Measurements from ENCODE around the gene EDIL3. TPM values are rescaled to one million over a fixed set of nuclear protein-coding genes. Genes with fewer than 3 reads are reported as not detected.

EDIL3 gene
- total RNA-seq, 1 experiment from 2014 or later: 7.2 TPM

DNA sequence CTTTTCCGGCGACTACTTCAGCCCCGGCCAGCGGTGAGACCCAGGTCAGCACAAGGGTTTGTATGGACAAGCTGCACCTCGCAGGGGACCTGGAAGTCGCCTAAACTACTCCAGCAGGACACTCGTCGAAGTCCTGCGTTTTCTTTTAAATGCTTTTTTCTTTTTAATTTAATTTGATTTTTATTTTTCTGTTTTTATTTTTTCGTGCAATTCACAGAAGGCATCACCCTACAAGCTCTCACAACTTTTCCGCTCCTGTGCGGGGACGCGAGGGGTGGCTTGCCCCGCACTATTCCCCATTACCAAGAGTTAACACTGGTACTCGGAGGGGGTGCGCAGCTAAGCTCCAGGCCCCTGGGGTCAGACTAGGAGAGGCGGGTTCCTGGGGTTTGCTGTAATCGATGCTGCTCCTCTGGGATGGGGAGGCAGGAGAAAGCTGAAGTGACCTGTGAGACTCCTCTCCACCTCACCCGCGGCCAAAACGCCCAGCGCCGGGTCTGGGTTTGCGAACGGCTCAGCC is 1.3 kb downstream of the EDIL3 start:
- Histone ChIP-seq H3F3A (ENCODE audit: insufficient read depth, low read depth) (no peaks in the 10 kb centered on the region), H4K20me1 (ENCODE audit: insufficient read depth) (no peaks in the 10 kb centered on the region), H2AFZ (no peak overlapping the region; the same call in 1 of the 2 replicates), H3K9me3 (ENCODE audit: insufficient read depth, low read depth) (no peaks in the 10 kb centered on the region), H3K4me3 (no peak overlapping the region), H3K36me3 (ENCODE audit: low read depth) (no peaks in the 10 kb centered on the region), H3K4me2 (peak overlapping the region; percentile 94; the same call in 1 of the 2 replicates), H3K4me1 (replicated peaks; ENCODE audit: insufficient read depth) (0 out of 2 replicates have a peak, but pooled peaks cover 6% of the 10 kb centered on the region), H3K27ac (no peak overlapping the region), H3K79me2 (ENCODE audit: low read depth) (no peaks in the 10 kb centered on the region), H3K27me3 (ENCODE audit: insufficient read depth, low read depth) (no peaks in the 10 kb centered on the region), H3K9me2 (ENCODE audit: insufficient read depth) (no peaks in the 10 kb centered on the region)
- POLR2A ChIA-PET (ENCODE audit: unreplicated experiment): no interaction called here
- BruUV-seq (replicated peaks): no TSS peak
- DNase-seq: no peak
- CTCF ChIA-PET: interaction anchor here (0.7 kb wide), 1 partner anchor 578 kb away, joined by 10 read pairs; no protein-coding TSS in a partner anchor
- no peak for TF ChIP-seq EZH2 (IDR thresholded peaks at IDR 0.05; ENCODE audit: low read depth)
- TF ChIP-seq, protein P1, sequence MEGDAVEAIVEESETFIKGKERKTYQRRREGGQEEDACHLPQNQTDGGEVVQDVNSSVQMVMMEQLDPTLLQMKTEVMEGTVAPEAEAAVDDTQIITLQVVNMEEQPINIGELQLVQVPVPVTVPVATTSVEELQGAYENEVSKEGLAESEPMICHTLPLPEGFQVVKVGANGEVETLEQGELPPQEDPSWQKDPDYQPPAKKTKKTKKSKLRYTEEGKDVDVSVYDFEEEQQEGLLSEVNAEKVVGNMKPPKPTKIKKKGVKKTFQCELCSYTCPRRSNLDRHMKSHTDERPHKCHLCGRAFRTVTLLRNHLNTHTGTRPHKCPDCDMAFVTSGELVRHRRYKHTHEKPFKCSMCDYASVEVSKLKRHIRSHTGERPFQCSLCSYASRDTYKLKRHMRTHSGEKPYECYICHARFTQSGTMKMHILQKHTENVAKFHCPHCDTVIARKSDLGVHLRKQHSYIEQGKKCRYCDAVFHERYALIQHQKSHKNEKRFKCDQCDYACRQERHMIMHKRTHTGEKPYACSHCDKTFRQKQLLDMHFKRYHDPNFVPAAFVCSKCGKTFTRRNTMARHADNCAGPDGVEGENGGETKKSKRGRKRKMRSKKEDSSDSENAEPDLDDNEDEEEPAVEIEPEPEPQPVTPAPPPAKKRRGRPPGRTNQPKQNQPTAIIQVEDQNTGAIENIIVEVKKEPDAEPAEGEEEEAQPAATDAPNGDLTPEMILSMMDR (conservative IDR thresholded peaks at IDR 0.05): no peak
- intact Hi-C loops (cut with micrococcal nuclease; ENCODE audit: unreplicated experiment): loop anchor here (5.0 to 10.0 kb wide), 2 partner anchors 96 to 659 kb away; partner anchors contain the start of gene HAPLN1

DNA sequence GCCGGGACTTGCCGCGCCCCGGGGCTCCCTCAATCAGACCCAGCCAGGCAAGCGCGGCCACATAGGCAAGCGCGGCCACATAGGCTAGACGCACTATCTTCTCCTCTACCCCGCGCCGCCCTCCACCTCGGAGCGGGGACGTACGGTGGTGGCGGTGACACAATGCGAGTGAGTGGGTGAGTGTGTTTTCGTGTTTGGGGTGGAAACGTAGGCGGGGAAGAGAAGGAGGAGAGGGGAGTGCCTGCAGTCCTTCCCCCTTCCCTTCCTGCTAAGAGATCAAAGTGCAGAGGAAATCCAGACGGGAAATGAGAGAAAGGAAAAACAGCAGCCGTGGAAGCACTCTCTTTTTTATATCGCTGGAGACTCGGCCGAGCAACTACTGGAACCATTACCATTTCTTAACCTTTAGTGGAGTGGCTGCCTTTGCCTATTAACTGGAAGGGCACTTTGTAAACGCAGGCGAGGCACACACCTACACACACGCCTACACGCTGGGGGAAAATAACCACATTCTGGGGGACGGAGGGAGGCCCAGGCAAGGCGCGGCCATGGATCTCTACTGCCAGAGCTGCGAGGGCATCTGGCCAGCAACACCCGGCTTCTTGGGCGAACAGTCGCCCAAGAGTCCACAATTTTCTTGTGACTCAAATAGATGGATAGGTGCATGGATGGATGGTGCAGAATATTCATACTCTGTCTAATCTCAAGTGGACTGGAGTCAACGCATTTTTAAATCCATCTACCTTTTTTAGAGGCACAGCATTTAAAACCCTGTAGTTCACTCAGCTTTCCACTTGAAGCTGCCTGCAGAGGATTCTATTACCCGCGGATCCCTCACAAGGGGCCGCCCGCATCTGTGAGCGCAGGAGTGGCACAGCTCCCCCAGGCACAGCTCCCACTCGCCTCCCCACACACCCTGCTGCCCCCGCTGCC is 2.1 kb downstream of the EDIL3 start:
- 0 out of 2 replicates have a peak, but pooled peaks cover 6% of the 10 kb centered on the region for H3K4me1 ChIP-seq (replicated peaks; ENCODE audit: insufficient read depth)
- no peak overlapping the region for H3K27ac ChIP-seq
- H3K27me3 ChIP-seq (ENCODE audit: insufficient read depth, low read depth): no peaks in the 10 kb centered on the region
- no peak overlapping the region for H2AFZ ChIP-seq
- H4K20me1 ChIP-seq (ENCODE audit: insufficient read depth): no peaks in the 10 kb centered on the region
- TF ChIP-seq EZH2 (IDR thresholded peaks at IDR 0.05; ENCODE audit: low read depth): no peak
- TF ChIP-seq, protein P1 (conservative IDR thresholded peaks at IDR 0.05): no peak
- POLR2A ChIA-PET (ENCODE audit: unreplicated experiment): interaction anchor here (0.7 kb wide), 1 partner anchor 160 kb away, joined by 3 read pairs; no protein-coding TSS in a partner anchor
- no peak overlapping the region for H3K4me2 ChIP-seq
- CTCF ChIA-PET: interaction anchor here (0.7 kb wide), 1 partner anchor 578 kb away, joined by 10 read pairs; no protein-coding TSS in a partner anchor
- BruUV-seq (replicated peaks): no TSS peak
- no peak overlapping the region for H3K4me3 ChIP-seq
- intact Hi-C loops (cut with micrococcal nuclease; ENCODE audit: unreplicated experiment): loop anchor here (5.0 to 10.0 kb wide), 2 partner anchors 95 to 658 kb away; partner anchors contain the start of gene HAPLN1
- DNase-seq: peak in 1 of 2 experiments; percentile 47
- no peaks in the 10 kb centered on the region for H3K79me2 ChIP-seq (ENCODE audit: low read depth)
- H3K9me3 ChIP-seq (ENCODE audit: insufficient read depth, low read depth): no peaks in the 10 kb centered on the region
- no peaks in the 10 kb centered on the region for H3K9me2 ChIP-seq (ENCODE audit: insufficient read depth)
- H3K36me3 ChIP-seq (ENCODE audit: low read depth): no peaks in the 10 kb centered on the region
- no peaks in the 10 kb centered on the region for H3F3A ChIP-seq (ENCODE audit: insufficient read depth, low read depth)

DNA sequence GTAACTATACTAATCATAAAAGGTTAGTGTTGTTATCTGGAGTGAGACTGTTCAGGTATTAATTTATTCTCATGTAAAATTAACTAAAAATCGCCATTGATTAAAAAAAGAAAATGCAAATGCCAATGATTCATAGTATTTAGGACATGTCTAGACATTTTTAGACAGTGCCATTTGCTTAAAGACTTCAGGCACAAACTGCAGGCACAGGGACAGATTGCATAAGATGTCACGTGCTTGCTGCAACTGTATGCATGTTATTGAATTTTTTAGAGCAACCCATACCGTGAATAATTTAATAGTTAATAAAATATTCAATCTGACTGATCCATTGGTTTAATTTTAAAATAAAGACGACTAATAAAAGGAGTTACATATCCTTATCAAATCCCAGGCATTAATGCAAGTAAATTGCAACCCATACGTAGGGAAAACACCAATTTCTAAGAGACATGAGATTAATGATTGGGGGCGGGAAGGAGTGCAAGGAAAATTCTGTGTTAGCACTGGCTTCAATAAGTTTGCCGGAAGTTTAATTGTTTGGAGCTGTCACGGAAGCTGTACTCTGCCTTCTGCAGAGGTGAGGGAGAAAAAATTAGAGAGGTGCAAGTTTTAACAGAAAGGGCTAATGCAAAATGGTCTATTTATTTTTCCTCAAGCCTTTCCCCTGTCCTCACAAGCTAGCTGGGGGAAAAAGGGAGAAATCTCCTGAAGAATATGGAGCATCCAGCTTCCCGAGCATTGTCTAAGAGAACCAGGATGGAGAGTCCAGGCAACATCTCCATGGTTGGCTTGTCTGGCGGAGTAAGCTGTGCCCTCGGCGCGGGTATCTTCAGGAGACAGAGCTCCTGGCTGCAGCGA is 2.9 kb downstream of the EDIL3 start:
- H3K36me3 ChIP-seq (ENCODE audit: low read depth): no peaks in the 10 kb centered on the region
- TF ChIP-seq EZH2 (IDR thresholded peaks at IDR 0.05; ENCODE audit: low read depth): no peak
- TF ChIP-seq, protein P1 (conservative IDR thresholded peaks at IDR 0.05): no peak
- BruUV-seq (replicated peaks): no TSS peak
- no peak overlapping the region for H3K4me2 ChIP-seq
- no peaks in the 10 kb centered on the region for H4K20me1 ChIP-seq (ENCODE audit: insufficient read depth)
- ChIA-PET POLR2A (ENCODE audit: unreplicated experiment) (interaction anchor here (0.7 kb wide), 1 partner anchor 159 kb away, joined by 3 read pairs; no protein-coding TSS in a partner anchor), CTCF (no interaction called here)
- H3K4me3 ChIP-seq: no peak overlapping the region
- H3F3A ChIP-seq (ENCODE audit: insufficient read depth, low read depth): no peaks in the 10 kb centered on the region
- intact Hi-C loops (cut with micrococcal nuclease; ENCODE audit: unreplicated experiment): loop anchor here (5.0 to 10.0 kb wide), 2 partner anchors 94 to 657 kb away; partner anchors contain the start of gene HAPLN1
- no peaks in the 10 kb centered on the region for H3K9me3 ChIP-seq (ENCODE audit: insufficient read depth, low read depth)
- H3K4me1 ChIP-seq (replicated peaks; ENCODE audit: insufficient read depth): 0 out of 2 replicates have a peak, but pooled peaks cover 6% of the 10 kb centered on the region
- no peak overlapping the region for H3K27ac ChIP-seq
- no peaks in the 10 kb centered on the region for H3K9me2 ChIP-seq (ENCODE audit: insufficient read depth)
- DNase-seq: no peak
- H3K79me2 ChIP-seq (ENCODE audit: low read depth): no peaks in the 10 kb centered on the region
- H3K27me3 ChIP-seq (ENCODE audit: insufficient read depth, low read depth): no peaks in the 10 kb centered on the region
- H2AFZ ChIP-seq: no peak overlapping the region
